GM08714 (cell line): Measurements from ENCODE around the gene STAT5B.
"Not testable (repeated sequence)": the region's sequence is repeated elsewhere in the genome, so short reads cannot be mapped to it uniquely, and the experiment has no call there.

Experiments used
- H3K4me3 ChIP-seq: fragments of 200-500 bp; sonication (Bioruptor generic); 2 replicates; pipeline ENCODE4 v1.5.1; 2014; ENCODE audit warnings: mild to moderate bottlenecking, low read length, inconsistent platforms
- ZNF274 ChIP-seq: IDR thresholded peaks from 2 replicates; pipeline ENCODE4 v1.6.1; 2012; ENCODE audit warnings: mild to moderate bottlenecking, low read depth, low read length

STAT5B gene

DNA sequence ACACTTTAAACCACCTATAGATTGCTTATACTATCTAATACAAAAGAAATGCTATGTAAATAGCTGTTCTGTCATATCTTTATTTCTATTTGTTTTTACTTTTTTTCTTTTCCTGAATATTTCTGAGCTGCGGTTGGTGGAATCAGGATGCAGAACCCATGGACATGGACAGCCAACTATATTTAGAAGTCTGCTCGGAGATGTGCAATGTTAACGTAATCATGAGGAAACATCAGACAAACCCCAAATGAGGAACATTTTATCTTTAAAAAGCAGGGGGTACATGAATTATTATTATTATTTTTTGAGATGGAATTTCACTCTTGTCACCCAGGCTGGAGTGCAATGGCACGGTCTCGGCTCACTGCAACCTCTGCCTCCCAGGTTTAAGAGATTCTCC is 50.5 kb downstream of the STAT5B start:
- H3K4me3 ChIP-seq, result no peak overlapping the region

DNA sequence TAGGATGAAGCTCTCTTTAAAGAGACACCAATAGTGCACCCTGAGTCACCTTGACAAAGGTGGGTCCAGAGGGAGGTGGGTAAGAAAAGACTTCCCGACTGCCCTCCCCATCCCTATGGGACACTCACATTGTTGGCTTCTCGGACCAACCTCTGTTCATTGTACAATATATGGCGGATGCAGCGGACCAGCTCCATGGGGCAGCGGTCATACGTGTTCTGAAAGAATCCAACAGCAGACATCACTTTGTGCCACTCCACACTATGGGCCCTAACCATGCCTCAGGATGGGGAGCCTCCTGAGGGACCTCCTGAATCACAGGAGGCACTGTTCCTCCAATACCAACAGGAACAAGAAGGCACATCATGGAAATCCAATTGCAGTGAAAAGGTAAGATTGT is 51.5 kb downstream of the STAT5B start:
- no peak for TF ChIP-seq ZNF274
- H3K4me3 ChIP-seq, result no peak overlapping the region

More for the DNA sequence above, 50.5 kb downstream of the STAT5B start:
- no peak for TF ChIP-seq ZNF274

DNA sequence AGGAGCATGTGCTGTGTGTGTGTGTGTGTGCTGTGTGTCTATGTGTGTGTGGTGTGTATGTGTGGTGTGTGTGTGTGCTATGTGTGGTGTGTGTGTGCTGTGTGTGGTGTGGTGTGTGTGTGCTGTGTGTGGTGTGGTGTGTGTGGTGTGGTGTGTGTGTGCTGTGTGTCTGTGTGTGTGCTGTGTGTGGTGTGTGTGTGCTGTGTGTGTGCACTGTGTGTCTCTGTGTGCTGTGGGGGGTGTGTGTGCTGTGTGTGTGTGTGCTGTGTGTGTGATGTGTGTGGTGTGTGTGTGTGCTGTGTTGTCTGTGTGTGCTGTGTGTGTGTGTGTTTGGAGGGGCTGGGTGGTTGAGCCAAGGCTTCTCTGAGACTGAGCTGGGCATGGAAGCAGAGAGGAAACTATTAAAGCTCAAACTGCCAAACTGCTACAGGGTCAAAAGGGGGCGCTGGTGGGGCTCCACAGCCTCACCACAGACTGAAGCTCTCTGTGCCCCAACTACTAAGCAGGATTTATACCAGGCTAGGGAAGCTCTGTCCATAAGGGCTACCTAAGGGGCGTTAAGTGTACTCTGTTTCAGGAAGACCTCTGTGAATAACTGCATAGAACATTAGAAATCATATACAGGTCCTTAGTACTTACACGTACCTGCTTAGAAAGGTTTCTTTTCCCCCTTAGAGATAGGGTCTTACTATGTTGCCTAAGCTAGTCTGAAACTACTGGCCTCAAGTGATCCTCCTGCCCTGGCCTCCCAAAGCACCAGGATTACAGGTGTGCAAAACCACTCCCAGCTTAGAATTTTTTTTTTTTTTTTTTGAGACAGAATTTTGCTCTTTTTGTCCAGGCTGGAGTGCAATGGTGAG is 54.1 kb downstream of the STAT5B start:
- no peak for TF ChIP-seq ZNF274
- no peak overlapping the region for H3K4me3 ChIP-seq

DNA sequence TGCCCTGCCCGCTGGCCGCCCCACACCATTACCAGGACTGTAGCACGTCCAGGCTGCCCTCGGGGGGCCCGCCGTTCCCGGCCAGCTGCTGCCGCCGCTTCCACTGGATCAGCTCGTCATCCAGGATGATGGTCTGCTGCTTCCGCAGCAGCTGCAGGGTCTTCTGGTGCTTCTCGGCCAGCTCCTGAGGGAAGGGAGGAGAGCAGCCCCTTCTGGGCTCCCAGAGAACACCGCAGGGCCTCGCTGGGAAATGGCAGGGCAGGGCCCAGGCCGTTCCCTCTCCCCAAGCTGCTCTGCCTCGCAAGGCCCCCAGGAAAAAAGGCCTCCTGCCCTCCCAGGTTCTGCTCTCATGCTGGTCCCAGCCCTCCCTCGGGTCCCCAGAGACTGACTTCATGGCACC is 56.9 kb downstream of the STAT5B start:
- H3K4me3 ChIP-seq, result not testable (repeated sequence)

DNA sequence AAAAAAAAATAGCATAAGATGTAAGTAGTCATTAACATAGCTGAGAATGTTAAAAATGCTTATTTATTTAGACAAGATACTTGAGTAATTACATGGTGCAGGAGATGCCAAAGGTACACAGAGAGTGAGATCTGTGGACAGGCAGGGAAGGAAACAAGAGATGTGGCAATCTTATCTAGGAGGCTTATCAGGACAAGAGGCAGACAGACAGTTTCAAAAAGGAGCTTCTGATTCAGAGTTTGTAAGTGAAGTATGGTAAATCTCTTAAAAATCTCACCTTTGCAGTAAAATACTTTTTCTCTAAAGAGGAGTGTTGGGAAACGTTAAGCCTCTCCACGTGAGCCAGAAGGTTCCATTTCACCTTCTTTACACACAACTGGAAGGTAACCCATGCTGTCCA is 62.0 kb downstream of the STAT5B start:
- TF ChIP-seq ZNF274, result no peak
- no peak overlapping the region for H3K4me3 ChIP-seq

DNA sequence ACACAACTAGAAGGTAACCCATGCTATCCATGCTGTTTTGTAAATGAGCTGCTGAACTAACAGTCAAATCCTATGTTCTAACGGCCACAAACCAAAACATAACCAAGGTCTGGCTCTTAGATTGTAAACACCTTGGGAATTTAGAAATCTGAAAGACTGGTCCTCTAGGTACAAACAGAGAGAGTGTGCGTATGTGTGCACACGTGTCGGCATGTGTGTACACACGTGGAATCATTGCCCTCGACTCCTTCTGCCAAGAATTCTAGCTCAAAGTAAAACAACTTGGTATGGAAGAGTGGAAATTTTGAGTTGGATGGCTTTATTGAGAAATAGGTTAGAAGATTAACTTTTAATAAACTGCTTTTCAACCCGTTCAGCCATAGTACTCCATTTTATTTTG is 63.8 kb downstream of the STAT5B start:
- H3K4me3 ChIP-seq, result no peak overlapping the region
- no peak for TF ChIP-seq ZNF274

DNA sequence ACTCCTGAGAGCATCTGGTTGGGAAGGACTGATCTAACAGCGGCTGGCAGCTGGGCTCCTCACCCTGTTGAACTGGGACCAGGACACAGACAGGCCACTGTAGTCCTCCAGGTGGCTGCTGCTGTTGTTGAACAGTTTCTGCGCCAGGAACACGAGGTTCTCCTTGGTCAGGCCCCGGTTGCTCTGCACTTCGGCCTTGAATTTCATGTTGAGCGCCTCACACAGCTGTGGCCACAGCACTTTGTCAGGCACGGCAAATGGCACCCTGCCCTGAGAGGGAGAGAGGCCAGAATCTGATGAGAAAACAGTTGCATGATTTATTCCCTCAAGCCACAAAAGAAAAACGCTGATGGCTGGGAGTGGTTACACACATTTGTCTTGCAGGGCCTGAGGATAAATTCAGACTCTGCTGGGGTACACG is 64.3 kb downstream of the STAT5B start:
- not testable (repeated sequence) for H3K4me3 ChIP-seq

DNA sequence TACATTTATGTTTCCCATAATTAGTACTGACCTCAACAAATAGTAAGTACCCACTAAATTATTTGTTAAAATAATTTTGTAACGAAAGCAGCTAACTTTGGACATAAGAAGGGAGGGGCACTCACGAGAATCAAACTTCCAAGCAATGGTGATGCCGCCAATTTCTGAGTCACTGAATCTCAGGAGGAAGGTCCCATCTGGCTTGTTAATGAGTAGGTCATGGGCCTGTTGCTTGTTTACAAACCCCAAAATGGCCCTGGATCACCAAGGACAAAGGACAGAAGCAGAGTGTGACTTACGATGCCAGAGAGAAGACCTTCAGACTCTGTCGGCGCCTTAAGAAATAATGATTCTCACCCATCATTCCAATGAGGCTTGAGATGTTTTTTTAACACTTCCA is 66.1 kb downstream of the STAT5B start:
- no peak for TF ChIP-seq ZNF274
- no peak overlapping the region for H3K4me3 ChIP-seq

DNA sequence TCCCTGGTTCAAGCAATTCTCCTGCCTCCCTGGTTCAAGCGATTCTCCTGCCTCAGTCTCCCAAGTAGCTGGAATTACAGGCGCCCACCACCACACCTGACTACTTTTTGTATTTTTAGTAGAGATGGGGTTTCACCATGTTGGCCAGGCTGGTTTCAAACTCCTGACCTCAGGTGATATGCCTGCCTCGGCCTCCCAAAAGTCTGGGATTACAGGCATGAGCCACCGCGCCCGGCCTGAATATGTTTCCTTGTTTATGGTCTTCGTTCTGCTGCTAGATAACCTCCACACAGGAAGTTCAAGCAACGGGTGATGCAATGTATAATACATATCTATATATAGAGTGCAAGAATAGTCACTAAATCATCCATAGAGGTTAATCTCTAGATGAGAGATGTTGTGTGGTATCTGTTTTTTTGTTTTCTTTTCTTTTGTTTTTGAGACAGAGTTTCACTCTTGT is 70.0 kb downstream of the STAT5B start:
- H3K4me3 ChIP-seq, result not testable (repeated sequence)

DNA sequence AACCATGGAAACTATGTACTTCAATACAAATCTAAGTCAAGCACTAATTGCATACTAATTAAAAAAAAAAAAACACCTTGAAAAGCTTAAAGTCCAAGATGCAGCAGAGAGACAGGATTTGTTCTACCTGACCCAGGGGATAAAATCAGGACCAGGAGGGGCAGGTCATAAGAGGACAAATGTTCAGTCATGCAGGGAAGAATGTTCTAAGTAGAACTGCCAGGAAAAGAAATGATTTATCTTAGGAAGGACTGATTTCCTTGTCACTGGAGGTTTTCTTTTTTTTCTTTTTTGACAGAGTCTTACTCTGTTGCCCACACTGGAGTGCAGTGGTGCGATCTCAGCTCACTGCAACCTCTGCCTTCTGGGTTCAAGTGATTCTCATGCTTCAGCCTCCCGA is 72.8 kb downstream of the STAT5B start:
- no peak overlapping the region for H3K4me3 ChIP-seq
- no peak for TF ChIP-seq ZNF274

DNA sequence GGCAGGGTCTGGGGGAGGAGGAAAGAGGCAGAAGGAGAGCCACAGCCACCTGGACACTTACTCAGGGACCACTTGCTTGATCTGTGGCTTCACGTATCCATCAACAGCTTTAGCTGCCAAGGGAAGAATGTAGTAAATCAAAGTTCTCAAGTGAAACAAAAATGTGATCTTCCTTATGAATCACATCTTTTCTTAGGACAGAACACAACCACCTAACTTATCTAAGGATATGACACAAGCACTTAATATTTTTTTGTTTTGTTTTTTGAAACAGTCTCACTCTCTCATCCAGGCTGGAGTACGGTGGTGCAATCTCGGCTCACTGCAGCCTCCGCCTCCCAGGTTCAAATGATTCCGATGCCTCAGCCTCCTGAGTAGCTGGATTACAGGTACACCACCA is 73.5 kb downstream of the STAT5B start:
- no peak for TF ChIP-seq ZNF274
- H3K4me3 ChIP-seq, result no peak overlapping the region

DNA sequence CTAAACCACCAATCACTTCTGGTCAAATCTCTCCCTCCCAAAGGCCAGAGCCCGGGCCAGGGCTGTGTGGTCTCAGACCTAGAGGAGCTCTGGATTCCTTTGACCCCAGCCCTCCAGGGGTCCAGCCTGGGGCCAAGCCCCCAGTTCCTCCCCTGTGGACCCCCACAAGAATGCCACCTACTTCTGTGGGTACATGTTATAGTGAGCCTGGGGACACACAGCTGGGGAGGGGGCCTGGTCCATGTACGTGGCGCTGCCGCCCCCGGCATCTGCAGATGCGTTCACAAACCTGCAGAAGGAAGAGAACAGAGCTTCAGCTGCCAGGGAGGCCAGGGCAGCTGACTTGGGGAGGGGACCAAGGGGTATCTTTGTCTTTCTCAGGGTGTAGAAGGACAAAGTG is 74.0 kb downstream of the STAT5B start:
- no peak overlapping the region for H3K4me3 ChIP-seq
- no peak for TF ChIP-seq ZNF274

DNA sequence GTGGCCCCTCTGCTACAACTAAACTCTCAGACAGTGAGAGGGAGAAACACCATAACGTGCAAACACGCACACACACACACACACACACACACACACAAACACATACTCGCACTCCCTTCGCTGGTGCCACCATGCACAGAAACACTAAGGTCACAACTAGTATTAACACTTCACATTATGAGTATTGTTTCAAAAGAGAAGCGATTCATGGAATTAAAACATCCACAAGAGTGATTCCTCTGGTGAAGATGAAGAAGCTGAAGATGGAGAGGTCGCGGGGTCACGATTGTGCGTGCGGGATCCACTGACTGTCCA is 74.8 kb downstream of the STAT5B start:
- TF ChIP-seq ZNF274, result no peak

DNA sequence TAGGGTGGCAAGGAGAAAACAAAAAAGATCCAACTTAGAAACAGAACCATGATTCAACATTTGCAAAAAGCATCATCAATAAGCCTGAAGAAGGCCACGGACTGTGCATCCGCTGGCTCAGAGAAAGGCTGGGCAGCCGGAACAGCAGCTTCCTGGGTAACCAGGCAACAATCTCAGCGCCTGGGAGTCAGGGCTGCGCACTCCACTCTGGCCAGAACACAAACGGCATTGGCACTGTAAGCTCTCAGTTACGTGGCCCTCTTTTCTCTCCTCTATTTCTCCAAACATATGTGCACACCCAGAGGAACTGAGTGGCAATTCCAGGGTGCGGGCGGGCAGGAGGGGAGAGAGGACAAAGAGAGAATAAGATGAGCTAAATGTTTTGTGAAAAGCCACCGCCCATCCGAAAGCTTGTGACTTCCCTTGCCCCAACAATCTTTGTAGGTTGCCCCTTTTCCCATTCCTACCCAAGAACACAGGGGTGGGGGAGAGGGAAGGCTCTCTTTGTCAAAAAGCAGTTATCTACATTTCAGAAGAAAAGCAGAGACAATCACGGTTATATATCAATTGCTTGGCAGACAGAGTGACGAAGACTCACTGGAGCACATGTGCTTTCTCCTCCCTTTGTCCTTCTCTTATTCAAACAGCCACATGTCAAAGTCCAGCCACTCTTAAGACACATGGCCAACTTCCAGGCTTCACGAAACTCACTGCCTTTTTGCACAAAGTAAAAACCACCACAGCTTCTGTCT is 75.3 kb downstream of the STAT5B start:
- no peak overlapping the region for H3K4me3 ChIP-seq
- TF ChIP-seq ZNF274, result no peak

More for the DNA sequence above, 74.8 kb downstream of the STAT5B start:
- H3K4me3 ChIP-seq, result no peak overlapping the region

DNA sequence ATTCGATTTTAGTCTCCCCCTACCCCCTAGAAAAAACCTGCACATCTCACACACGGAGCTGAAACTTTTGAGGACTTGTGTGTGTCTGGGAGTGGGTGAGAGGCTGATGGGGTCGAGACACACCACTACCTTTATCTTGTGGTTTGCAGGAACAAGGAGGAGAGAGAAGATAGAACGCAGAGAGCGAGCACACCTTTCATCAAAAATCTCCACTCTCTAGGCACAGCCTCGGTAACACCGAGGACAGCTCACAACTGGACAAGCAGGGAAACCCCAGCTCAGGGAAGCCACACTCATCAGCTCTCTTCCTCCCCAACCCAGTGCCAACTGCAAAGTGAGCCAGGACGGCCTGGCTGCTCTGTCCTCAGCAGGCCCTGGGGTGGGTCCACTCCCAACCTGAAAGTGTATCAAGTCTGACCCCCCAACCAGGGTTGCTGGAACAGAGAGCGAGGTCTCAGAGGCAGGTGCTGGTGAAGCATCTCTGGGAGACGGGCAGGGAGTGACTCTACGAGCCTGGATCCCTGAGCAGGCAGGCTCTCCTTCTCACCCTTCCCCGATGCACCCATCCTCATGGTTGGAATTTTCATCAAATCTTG is 76.7 kb downstream of the STAT5B start:
- no peak overlapping the region for H3K4me3 ChIP-seq
- no peak for TF ChIP-seq ZNF274
